HG03354 (cell line): Measurements from ENCODE around the gene PRPF19.
A peak's percentile ranks its signal among the peaks of the same experiment; 100 is the strongest.
"Not testable (repeated sequence)": the region's sequence is repeated elsewhere in the genome, so short reads cannot be mapped to it uniquely, and the experiment has no call there.

Experiments
- ATAC-seq: cut with Tn5 transposase; IDR thresholded peaks from one replicate; pipeline ENCODE4 v1.9.1; 2021; ENCODE audit warnings: mild to moderate bottlenecking; ENCODE audit not compliant: unreplicated experiment, poor library complexity, severe bottlenecking

PRPF19 gene

DNA sequence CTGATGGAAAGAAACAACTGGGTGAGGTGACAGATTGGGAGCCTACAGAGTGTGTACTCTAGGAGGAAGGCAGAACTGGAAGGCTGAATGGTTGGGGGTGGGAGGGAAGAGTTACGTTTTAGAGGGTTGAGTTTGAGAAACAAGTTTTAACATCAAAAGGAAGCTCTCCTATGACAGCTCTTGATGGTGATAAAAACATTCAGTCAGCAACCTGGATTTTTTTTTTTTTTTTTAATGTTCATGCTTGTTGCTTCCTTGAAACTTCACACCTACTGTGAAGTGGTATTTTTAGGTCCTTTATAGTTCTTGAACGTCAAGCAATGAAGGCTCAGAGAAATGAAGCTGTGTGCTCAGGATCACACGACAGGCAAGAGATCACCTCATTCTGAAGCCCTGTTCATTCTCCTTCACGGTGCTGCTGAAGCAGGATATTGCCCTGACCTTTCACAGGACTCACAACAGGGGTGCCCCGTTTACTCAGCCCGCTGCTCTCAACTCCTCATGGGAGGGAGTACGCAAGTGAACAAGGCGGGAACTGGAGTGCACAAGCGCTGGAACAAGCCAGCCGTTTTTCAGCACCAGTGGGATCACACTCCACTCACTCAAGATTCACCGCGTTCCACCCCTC is 6.0 kb upstream of the PRPF19 start:
- ATAC-seq = no peak

DNA sequence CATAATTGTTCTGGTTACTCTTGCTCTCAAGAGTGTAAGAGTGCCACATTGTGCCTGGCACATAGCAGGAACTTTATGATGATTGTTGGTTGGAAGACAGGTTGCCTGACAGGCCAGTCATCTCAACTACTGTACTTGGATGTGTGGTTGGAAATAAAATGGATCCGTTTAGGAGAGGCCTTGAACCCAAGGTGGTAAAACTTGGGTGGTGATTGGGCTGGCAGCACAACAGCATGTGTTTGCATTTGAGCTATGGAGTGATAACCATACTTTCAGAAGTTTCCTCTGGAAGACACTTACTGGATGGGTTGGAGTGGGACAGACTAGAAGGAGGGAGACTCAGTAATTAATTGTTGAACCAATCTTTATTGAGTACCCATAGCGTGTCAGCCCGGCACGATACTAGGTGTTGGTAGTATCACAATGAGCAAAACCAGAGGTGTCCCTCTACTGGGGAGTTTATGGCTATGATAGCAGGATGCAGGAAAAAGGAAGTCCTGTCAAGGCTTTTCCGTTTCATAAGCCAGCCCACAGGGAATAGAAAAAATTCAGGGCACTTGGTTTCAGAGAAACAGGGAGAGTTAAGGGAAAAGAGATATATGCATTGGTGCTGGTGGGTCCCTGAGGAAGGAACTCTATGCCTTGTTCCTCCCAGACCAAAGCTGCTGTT is 4.5 kb upstream of the PRPF19 start:
- no peak for ATAC-seq

DNA sequence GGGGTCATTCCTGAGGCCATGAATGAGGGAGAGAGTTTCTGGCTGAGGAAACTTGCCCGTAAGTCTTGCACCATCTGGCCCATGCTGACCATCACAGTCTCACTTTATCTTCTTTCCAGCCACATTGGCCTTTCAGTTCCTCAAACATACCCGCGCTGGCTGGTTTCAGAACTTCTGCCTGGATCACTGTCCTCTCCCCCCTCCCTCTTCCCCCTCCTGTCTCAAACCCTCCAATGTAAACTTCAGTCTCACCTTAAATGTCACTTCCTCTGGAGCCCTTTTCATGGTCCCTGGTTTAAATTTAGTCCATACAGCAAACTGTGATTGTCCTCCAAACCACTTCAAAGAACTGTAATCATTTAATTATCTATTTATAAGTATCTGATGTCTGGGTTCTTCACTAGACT is 3.9 kb upstream of the PRPF19 start:
- peak; percentile 45 for ATAC-seq

DNA sequence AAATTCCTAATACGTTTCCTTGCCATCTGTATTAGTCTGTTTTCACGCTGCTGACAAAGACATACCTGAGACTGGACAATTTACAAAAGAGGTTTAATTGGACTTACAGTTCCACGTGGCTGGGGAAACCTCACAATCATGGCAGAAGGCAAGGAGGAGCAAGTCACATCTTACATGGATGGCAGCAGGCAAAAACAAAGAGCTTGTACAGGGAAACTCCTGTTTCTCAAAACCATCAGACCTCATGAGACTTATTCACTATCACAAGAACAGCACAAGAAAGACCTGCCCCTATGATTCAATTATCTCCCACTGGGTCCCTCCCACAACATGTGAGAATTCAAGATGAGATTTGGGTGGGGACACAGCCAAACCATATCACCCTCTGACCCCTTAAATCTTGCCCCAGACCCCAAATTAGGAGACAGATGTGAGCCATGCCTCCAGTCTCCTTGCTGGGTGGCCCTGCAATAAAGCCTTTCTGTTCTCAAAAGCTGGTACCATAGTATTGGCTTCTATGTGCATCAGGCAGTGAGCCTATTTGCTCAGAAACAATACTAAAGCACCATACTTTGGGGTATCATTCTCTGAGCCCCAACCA is 3.4 kb upstream of the PRPF19 start:
- not testable (repeated sequence) for ATAC-seq

DNA sequence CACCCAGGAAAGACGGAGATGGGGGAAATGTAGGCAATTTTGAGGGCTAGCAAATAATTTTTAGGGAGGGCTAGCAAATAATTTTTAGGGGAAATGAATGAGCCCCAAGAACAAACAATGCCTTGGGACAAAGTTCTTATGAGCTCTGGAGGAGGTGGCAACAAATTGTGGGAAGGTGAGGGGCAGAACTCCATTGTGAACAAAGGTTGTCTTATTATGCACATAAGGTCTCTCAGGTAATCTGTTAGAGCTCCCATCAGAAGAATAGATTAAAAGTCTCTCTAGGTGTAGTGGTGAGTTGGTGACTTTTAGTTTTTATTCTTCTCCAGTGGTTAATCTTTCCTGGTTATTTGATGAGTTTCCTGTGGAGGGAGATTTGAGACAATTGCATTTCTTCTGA is 2.4 kb upstream of the PRPF19 start:
- no peak for ATAC-seq

DNA sequence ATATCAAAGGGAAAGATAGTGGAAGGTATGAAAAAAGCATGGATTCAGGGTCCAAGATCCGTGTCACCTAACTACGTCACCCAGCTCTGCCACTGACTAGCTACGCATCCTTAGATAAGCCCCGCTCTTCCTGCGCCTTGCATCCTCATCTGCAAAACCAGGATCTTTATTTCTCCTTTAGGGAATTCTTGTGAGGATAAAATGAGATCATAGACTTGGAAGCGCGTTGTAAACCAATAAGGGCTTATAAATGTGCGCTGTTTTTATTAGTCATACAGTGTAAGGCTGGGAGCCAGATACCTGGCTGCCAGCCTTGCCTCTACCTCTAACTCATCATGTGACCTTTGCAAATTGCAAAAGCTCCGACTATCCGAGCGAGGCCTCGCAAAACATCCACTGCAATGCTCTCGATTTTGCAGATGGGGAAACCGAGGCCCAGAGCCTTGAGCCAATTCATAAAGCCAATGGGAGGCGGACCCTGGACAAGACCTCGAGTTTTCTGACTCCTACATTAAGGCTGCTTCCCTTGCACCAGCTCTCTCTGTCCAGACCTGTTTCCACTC is 753 bp downstream of the PRPF19 start:
- no peak for ATAC-seq

DNA sequence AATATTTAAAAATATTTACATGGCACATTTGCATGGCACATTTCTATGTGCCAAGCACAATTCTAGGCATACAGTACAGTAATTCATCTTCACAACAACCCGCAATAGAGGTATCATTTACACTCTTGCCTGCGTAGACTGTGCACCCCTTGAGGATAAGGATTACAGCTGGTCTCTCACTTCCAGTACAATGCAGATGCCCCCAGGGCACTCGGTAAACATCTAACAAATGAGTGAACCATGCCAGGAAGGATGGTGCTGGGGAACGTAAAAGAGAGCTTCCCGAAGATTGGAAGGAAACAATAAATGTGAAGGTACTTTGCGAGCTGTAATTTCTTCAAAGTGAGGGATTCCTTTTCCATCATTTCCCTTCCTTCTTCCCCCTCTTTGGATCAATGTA is 1.3 kb downstream of the PRPF19 start:
- ATAC-seq = no peak

DNA sequence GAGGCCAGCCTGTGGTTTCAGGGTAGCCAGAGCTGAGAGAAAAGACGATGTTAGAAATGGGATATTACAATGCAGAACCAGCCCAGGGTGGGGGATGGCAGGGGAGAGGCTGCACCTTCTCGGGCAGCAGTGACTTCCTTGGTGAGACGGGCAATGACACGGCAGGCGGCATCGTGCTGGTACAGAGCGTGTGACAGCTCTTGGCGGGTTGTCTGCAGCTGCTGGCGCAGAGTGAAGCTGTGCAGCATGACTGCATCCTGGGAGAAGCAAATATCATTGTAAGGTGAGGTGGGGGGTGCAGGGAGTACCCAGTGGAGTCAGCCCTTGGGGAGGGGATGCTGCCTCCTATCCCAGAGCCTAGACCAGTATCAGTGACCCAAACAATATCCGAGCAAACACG is 3.8 kb downstream of the PRPF19 start:
- no peak for ATAC-seq

DNA sequence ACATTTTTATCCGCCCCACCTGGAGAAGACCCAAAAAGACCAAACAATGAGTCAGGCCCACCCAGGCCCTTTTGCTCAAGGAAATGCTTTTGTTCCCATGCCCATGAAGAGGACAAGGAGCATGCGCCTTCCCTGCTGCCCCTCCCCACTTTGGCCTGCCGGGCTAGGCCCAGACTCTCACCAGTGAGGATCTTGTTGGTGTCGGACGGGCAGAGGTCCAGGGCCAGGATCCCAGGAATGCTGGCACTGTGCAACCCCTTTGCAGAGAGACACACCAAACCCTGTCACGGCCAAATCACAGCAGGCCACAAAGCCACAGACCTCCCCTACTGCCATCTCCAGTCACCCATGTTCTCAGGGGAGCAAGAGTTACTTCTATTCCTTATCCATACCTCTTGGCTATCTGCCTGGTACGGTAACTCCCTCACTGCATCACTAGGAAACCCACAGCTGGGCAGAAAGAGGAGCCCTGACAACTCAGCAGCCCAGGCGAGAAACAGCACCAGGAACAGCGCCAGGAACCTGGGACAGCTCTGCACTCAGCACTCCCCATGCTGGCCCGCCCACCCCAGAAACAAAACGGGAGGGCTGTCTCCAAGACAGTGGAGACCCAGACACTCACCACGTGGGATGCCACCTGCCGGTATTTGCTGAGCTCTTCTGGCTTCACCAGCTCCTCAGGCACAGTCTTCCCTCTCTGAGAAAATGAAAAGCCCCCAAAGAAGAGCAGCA is 5.5 kb downstream of the PRPF19 start:
- no peak for ATAC-seq

DNA sequence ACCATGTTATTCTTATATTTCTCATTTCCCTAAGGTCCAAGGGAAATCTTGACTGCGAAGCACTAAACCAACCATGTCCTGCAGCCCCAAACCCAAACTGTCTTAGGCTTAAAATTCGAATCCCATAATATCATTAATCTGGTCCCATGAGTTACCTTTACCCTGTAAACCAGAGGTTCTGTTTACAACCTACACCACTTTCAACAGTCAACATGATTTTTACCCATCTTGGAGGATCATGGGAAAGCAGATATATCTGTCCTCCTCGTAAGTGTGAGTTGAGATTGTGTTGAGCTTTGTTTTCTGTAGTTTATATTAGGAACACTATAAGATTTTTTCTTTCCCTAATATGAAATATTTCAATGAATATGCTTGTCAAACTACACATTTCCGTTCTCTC is 6.4 kb downstream of the PRPF19 start:
- no peak for ATAC-seq

DNA sequence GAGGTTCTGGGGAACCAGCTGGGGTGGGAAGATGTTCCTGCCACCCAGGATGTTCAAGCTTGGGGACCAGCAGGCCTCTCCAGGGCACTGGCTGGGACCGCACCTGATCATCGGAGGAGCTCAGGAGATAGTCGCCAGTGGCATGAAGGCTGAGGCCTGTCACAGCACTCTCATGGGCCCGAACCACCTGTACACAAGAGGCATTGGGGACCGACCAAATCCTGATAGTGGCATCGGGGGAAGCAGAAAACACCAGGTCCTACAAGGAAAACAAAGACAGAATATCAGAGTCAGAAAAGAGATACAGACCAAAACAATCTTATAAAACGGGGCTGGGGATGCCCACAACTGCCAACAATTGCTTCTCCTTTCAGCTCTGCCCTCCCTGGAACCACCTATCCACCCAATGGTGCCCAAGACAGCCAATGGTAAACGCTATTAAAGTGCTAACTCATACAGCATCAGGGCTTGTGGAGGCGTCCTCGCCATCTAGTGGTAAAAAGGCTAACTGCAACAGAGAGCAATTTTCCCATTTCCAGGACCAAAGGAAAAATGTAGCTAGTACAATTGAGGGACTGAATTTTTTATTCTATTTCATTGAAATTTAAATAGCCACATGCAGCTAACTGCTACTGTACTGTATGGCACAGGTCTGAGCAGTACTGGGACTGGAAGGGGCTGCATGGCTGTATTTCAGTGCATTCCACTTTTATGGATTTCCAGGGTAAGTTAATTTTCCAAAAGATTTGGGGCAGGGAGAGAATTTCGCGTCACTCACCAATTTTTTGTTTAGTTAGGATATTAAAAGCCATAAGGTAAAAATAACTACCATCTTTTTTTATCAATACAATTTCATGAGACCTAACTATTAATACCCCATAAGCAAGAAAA is 7.1 kb downstream of the PRPF19 start:
- no peak for ATAC-seq

DNA sequence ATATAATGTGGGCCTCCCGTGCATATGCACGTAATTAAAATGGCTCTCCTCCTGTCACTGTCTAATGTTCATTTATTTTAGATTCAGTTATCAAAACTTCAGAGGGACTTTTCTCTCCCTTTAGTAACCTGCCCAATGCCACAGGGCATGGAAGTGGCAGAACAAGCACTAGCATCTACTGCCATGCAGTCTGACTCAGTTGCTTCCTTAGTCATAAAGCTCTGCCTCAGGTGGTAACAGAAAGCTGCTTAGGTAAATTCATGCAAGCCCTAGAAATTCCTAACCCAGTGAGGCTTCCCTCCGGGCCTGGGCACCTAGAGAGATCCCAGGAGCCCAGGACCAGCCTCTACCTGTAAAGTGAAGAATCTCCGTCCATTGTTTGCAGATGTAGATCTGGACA is 8.9 kb downstream of the PRPF19 start:
- ATAC-seq = no peak

DNA sequence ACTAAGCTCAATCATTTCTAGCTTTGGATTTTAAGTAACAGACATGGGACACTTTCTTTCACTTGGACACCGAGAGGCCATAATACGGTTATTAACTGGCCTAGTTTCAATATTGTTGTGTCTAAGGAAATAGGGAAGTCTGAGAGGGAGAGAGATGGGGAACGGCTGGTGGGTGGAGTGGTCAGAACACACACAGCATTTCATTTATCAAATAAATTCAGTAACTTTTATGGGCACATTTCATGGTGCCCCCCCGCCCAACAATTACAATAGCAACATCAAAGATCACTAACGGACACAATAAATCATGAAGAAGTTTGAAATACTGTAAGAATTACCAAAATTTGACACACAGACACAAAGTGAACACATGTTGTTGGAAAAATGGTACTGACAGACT is 10.7 kb downstream of the PRPF19 start:
- no peak for ATAC-seq

DNA sequence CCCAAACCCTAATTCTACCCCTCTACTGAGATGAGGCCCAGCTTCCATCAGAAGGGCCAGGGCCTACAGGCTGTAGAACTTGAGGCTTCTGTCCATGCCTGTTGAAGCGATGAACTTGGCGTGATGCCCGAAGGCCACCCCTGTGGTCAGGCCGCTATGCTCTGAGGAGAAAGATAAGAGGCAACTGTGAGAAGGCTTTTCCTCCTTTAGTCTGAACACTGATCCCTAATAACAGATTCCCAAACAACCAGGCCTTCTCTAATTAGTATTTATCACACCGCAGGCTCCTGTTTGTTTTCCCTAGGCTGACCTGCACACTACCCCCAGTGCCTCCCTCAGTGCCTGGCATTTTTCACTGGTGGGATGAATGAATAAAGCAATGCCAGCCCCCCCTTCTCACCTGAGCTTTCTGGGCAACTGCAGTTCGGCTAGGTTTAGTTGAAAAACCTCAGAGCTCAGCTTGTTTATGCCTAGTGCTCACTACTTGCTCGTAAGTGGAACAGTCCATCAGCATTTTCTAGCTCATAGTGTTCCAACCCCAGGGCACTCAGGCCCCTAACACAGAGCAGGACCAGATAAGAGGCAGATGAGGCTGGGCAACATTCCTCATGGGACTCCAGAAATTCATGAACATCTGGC is 15.2 kb downstream of the PRPF19 start:
- ATAC-seq = no peak

DNA sequence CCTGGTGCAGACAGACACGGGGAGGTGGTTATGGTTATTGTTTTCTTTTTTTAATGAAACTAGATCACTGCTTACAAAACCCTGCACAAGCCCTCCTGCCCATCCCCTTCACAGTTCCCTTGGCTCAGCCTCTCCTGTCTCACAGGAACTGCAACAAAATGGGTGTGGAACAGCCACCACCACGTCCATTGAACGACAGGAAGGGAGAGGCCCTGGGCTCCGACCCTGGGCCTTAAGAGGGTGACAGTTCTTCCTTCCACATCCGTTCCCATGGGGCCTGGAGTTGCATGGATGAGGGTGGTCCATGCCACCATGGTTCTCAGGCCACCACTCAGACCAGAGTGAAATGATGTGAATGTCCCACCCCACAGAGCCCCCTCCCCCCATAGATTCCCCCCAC is 15.7 kb downstream of the PRPF19 start:
- ATAC-seq = no peak

DNA sequence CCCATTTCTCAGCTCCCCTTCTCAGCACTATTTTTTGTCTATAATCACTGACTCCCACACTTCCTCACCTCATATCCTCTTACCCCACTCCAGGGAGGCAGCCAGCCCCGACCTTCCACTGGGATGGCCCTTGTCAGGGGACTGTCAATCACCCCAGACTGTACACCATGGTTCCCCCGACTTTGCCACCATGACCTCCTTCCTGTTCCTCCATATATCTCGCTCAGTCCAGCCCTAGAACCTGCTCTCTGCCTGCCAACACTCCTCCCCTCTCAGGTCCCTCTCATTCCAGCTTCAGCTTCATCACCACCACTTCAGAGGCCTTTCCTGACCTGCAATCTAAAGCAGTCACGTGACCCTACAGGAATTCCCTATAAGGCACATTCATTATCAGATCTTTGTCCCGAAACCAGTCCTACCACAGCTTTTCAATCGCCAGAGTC is 16.5 kb downstream of the PRPF19 start:
- ATAC-seq = no peak

DNA sequence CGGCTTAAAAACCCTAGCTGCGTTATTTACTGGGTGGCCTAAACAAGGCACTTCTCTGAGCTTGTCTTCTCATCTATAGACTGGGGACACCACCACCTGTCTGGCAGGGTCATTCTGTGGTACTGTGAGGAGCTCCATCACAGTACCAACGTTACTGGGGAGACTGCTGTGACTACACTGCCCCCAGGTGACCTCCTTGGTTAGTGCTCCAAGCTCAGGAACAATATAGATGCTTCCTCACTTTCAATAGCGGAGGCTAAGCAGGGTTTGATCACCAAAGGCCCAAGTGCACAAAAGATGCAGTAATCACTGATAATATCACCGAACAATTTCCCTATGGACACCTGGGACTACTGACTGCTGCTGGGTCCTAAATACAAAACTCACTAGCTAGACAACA is 18.8 kb downstream of the PRPF19 start:
- peak; percentile 66 for ATAC-seq

DNA sequence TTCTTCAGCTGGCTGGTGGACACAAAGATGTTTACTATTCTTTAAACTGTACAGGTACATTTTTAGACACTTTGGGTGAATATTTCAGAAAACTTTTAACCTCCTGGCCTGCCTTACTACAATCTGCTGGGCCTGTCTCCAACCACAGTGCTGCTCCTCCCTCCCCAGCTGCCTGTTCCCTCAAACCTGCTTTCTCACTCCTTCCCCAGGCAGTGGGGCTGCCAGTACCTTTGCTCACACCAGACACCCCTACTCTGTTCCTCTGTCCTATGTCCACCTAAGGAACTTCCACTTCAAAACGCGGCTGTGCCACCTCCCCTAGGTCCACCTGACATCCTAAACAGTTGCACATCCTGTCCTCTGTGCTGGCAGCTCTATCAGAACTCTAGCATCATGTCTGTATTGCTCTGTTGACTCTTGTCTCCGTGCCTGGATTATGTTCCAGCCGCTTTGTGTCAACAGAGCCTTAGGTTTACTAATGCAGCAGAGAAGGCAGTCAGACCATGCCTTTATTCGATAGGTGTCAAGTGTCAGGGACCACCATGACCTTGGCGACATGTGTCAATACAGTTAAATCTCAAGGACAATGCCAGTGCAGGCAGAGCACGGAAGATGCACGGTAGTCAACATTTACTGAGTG is 25.6 kb downstream of the PRPF19 start:
- ATAC-seq = no peak
